Stimulated activated CD8-positive, alpha-beta memory T cell treated with anti-CD3 and anti-CD28 coated beads, Interleukin-12 subunit alpha, Interleukin-12 subunit beta, amount 100 ng/mL, for 1 hour (primary cell): ENCODE results near the gene CCDC141.

ENCODE experiments used
- DNase-seq: peaks from one replicate; pipeline ENCODE4 v3.0.0-alpha.2; 2020; ENCODE audit warnings: low read depth

The CCDC141 gene

DNA sequence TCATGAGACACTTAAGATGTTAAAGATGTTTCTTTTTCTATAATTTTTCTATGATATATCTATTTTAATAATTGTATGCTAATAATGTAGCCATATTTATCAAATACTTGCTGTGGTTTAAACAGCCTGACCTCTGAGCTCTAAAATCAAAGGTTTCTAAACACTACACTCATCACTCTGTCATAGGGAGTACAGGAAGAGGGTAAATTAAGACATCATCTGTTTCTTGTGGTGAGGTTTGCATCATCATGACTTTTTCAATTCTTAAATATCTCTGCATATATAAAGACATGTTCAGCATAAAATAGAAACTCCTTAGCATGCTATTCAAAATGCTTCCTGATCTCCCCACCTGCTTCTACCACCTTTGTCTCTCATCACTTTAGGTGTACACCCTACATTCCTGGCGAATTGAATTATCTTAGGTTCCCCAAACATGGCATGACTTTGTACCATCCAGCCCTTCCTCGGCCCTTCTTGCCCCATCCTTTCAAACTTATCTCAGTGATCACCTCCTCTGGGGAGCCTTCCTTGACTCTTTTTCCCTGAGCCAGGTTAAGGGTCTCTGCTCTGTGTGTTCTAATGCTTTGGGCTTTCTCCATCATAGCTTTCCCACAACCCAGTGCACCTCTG is 137.4 kb downstream of the CCDC141 start:
- DNase-seq: no peak

GRCh38 chr2:178911039-178911438 is 138.9 kb downstream of the CCDC141 start:
- no peak for DNase-seq

DNA sequence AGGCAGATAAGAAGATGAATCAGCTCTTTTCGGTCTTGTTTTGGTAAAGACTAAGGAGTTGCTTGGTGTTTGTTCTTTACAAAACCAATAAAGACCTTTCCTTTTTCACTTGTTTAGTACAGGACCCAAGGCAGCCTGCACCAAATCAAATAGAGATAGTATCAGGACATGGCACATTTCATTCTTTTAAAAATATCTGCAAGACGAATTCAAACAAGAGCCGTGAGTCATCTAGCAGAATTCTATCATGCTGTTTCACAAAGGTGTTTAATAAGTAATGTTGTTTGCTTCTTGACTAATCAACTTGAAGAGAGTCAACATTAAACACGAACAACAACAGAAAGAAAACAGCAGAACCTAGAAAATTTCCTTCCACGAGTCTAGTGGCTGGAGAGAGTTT is 139.9 kb downstream of the CCDC141 start:
- no peak for DNase-seq

- no peak for DNase-seq
Observed at GRCh38 chr2:178909507-178909906, 140.4 kb downstream of the CCDC141 start.

DNA sequence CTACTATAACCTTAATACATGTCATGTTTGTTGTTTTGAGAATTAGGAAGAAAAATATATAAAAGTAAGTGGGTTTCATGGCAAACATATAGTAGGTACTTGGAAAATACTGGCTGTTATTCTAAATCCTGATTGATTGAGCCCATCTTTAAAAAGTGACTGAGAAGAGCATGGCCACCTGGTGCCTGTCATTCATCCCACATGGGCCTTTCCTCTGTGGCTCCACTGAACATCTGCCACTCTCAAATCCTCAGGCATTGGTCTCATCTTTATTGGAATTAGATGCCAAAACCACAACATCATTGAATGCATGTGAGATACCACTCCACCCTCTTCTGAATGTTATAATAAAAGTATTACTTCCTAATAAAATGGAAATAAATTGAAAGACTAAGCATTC is 141.1 kb downstream of the CCDC141 start:
- no peak for DNase-seq

- no peak for DNase-seq
Observed at GRCh38 chr2:178905261-178905660, 144.7 kb downstream of the CCDC141 start.

- DNase-seq: no peak
Observed at GRCh38 chr2:178899656-178900055, 150.3 kb downstream of the CCDC141 start.

DNA sequence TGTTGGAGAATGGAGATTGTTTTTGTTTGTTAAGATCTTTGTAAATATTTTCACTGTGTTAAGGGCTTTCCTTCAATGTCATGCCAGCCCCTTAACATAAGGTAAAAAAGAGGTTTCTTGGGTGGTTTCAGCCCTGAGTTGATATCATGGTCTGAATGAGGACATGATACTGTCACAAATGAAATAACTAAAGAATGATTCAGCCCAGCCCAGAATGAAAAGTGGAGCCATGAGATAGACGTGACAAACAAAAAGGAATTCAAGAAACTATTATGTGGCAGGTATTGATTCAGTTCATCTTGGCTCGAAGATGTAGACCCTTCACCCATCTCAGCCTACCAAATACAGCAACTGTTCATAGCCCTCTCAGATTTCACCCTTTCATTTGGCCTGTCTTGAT is 154.1 kb downstream of the CCDC141 start:
- DNase-seq: no peak

- no peak for DNase-seq
Observed at GRCh38 chr2:178895171-178895570, 154.8 kb downstream of the CCDC141 start.

DNA sequence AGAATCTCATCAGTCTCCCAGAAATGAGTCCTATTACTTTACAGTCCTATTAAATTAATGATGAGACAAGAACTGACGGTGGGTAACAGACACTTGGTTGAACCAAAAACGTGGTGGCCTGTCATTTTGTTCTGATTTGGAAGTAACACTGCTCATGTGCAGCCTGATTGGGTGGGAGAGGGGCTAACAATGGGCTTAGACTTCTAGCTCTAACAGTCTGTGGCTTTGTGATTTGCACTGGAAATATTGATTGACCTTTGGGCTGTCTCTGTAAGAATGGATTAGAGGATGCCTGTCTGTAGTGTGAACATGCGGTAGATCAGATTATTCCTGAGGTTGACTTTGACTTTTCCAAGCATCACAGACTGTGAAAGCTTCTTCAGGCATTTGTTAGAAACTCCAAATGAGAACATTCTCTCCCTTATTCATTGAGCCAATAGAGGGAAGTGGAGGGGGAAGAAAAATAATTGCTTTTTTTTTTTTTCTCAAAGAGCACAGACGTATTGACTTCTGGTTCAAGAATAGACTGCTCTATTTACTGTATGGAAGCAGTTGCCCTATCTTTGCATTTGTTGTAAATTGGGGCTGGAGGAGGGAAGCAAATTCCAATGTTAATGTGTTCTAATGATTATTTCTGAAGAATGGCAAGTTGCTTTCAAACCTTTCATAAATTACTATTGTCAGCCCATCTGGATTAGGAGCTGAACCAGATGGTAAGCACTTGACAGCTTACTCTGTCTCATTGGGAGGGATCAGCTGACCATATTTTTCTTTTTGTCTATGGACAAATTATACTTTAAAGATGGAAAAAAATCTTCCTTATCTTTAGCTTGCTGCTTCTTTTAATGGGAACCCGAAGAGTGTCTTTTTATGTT is 156.9 kb downstream of the CCDC141 start:
- no peak for DNase-seq

DNA sequence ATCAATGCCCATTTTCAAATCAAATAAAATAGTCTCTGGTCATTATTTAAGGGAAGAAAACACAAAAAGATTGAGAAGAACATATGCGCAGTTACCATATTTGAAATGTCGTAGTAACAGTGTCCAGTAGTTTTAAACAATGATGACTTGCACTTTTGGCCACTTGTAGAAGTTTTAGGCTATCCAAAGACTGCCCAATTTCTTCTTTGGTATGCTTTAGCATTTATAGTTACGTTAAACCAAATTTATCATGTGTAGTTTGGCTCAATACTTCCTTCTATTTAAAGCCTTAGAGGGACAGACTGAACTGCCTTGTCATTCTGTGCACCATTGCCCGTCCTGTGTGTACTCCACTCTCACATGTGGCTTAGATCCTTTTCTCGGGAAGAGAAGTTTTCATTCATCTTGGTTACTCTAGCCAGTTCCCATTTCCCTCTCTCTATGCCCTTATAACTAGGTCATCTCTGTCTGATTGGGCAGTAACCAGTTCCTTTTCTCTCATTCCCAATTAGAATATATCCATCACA is 157.9 kb downstream of the CCDC141 start:
- DNase-seq: no peak

GRCh38 chr2:178891265-178891958 is 158.5 kb downstream of the CCDC141 start:
- DNase-seq: peak; percentile 43

- no peak for DNase-seq
Observed at GRCh38 chr2:178886006-178886405, 163.9 kb downstream of the CCDC141 start.

- no peak for DNase-seq
Observed at GRCh38 chr2:178884440-178884839, 165.5 kb downstream of the CCDC141 start.

DNA sequence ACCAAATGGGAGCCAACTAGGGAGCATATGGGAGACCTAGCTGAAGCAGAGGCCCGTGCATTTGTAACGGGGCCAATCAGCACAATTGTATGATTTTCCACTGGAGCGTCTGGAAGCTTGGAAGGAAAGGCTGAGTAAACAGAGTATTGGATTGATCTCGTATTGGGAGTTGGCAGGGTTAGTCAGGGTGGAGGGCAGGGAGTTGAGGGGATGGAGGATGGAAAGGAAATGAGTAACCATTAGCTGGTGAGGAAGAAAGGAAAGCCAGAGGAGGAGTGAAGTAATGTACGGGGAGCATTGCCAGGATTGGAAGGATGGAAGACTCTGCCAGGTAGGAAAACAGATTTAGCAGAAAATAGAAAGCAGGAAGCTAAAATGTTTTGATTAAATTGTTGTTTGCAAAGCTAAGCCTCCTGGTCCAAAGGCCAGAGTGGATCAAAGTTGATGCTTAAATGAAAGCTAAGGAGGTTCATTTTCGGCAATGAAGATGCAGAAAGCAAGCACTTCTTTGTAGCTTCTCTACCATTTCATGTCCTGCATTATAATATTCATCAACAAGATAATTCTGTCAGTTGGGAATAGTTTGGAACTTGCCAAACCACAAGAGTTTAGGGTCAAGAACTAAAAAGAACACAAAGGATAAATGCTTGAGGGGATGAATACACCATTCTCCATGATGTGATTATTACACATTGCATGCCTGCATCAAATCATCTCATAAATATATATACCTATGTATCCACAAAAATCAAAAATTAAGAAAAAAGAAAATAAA is 167.1 kb downstream of the CCDC141 start:
- DNase-seq: no peak

DNA sequence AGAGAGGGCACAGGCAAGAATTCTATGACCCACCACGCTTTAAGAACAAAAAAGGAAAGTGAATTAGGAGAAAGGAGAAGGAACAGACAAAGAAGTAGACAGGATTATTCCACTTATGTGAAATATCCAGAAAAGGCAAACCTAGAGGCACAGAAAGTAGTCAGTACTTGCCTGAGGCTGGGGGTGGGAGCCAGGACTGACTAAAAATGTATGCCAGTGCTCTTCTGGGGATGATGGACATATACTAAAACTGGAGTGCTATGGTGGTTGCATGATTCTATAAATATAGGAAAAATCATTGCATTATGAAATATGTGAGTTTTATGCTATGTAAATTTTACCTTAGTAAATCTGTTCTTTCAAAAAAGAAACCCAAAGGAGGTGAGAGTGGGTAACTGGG is 168.9 kb downstream of the CCDC141 start:
- no peak for DNase-seq

- DNase-seq: no peak
Observed at GRCh38 chr2:178880257-178880656, 169.7 kb downstream of the CCDC141 start.

DNA sequence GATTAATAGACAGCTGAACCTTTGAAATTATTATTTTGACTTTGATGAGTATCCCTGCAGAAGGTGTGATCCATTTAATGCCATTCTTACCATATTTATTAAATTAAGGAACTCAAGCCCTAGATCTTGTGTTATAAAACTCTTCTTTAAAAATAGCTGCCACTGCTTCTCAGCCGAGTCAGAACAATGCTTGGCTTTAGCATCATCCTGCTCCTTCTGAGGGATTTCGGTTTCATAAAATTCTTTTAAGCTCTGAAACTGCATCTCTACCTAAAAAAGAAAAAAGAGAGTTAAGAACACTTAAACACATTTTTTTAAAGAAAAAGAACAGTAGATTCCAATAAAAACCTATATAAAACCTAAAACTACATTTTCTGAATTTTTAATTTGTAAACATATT is 172.1 kb downstream of the CCDC141 start:
- no peak for DNase-seq

- DNase-seq: no peak
Observed at GRCh38 chr2:178874529-178875240, 175.3 kb downstream of the CCDC141 start.

DNA sequence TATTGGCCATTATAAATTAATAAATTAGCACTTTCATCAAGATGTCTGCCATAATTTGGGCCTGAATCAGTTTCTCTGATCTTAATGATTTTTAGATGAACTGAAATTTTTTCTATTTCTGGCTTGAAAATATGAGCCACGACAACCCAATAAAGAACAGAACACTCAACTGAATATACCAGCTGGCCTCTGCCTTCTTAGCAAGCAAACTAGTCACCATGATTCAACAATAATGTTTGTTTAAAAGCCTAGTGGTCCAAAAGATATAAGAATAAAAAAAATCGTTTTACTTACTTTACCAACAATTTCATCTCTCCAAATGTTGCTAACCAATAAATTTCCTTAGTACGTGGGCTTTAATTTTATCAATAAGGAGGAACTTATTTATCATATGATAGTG is 176.0 kb downstream of the CCDC141 start:
- no peak for DNase-seq

DNA sequence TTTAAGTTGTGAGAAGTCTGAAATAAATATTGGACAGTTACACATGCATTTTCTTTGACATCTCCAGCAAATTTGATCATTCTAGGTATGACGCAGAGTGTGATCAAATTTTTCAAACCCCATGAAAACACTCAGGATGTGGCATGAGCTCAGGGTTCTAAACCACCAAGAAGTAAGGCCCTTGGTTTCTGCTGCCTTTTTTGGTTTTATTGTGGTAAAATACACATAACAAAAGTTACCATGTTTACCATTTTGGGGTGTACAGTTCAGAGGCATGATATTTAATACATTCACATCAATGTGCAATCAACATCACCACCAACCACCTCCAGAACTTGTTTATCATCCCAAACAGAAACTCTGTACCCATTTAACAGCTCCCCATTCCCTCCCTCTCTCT is 178.4 kb downstream of the CCDC141 start:
- no peak for DNase-seq
